Brain pericyte (primary cell): ENCODE results near the gene NAT8L.

Experiments used
- DNase-seq: peaks from one replicate; pipeline ENCODE4 v3.0.0-alpha.2; 2012; ENCODE audit warnings: low read depth, low spot score

Gene NAT8L

GRCh38 chr4:2063557-2064275 is 4.6 kb downstream of the NAT8L start:
- no peak for DNase-seq

GRCh38 chr4:2064276-2064991 is 5.3 kb downstream of the NAT8L start:
- no peak for DNase-seq

- DNase-seq, result no peak
Measured at GRCh38 chr4:2065106-2065930, 6.2 kb downstream of the NAT8L start.

- DNase-seq, result no peak
Measured at GRCh38 chr4:2066011-2066551, 7.0 kb downstream of the NAT8L start.

GRCh38 chr4:2066571-2067445 is 7.7 kb downstream of the NAT8L start:
- DNase-seq, result no peak

- no peak for DNase-seq
Measured at GRCh38 chr4:2067446-2068197, 8.5 kb downstream of the NAT8L start.

- no peak for DNase-seq
Measured at GRCh38 chr4:2068198-2068470, 9.0 kb downstream of the NAT8L start.

- no peak for DNase-seq
Measured at GRCh38 chr4:2068566-2068965, 9.4 kb downstream of the NAT8L start.

GRCh38 chr4:2069161-2069971 is 10.2 kb downstream of the NAT8L start:
- DNase-seq, result no peak

GRCh38 chr4:2069986-2070385 is 10.9 kb downstream of the NAT8L start:
- no peak for DNase-seq

- DNase-seq, result no peak
Measured at GRCh38 chr4:2070421-2071251, 11.5 kb downstream of the NAT8L start.

GRCh38 chr4:2071252-2071911 is 12.3 kb downstream of the NAT8L start:
- DNase-seq, result no peak

GRCh38 chr4:2071912-2072867 is 13.1 kb downstream of the NAT8L start:
- no peak for DNase-seq

GRCh38 chr4:2072971-2073807 is 14.1 kb downstream of the NAT8L start:
- DNase-seq, result no peak

- DNase-seq, result no peak
Measured at GRCh38 chr4:2073808-2074481, 14.8 kb downstream of the NAT8L start.

- no peak for DNase-seq
Measured at GRCh38 chr4:2074588-2074987, 15.5 kb downstream of the NAT8L start.
